ENCODE measurements around the gene TIMM29.

GRCh38 chr19:10936661-10937084 is 8.1 kb downstream of the TIMM29 start:
- no peak for TF ChIP-seq REST (IDR thresholded peaks at IDR 0.05)
- TF ChIP-seq CTCF (IDR thresholded peaks at IDR 0.05) = peak; percentile 55
- no peak for TF ChIP-seq POLR2A (IDR thresholded peaks at IDR 0.05; ENCODE audit: low read length)
- no peak for TF ChIP-seq EP300 (IDR thresholded peaks at IDR 0.05)
- no peak for TF ChIP-seq MAZ (IDR thresholded peaks at IDR 0.05; ENCODE audit: borderline replicate concordance, low read depth, low read length)
- no peak for TF ChIP-seq BHLHE40 (IDR thresholded peaks at IDR 0.05; ENCODE audit: low read depth, low read length)
- no peak for TF ChIP-seq RCOR1 (IDR thresholded peaks at IDR 0.05; ENCODE audit: low read depth, low read length)
- no peak for TF ChIP-seq CHD2 (IDR thresholded peaks at IDR 0.05; ENCODE audit: low read length, partially characterized antibody)
- no peak for TF ChIP-seq MYC (IDR thresholded peaks at IDR 0.05; ENCODE audit: borderline replicate concordance, low read length)
- no peak for TF ChIP-seq JUN (IDR thresholded peaks at IDR 0.05)

Measured in A549 (cell line).